ENCODE results near the gene LMNA.

The LMNA gene

DNA sequence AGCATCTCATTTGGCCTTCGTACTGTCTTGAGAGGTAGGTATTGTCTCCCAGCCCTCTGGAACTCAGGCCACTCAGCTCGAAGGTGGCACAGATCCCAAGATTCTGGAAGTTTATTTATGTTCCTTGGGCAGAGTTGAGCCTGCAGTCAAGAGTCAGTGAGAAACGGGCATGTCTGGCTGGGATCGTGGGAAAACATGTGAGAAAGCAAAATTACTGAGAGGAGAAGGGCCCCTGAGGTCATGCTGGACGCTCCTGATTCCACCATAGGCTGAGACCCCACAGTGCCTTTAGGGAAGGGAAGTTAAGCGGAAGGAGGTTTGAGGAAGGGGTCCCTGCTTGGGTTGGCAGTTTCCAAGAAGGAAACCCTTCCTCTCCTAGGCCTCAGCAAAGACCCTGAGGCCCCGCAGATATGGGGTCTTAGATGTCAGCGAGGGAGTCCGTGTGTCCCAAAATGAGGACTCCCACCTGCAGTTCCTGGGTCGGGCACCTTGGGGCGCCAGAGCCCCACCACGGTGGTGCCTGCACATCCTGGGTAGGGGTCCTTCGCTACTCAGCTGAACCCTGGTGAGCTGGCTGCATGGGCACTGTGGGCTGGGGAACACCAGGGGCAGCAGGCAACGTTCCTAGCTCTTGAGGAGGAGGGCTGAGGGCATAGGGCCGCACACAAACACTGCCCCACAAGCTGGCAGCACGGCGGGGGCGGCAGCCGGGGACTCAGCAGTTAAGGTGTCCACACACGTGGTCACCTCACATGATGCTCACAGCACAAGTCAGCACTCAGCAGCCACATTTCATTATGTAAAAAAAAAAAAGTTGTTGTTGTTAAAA, 26.6 kb downstream of the LMNA start:
- DNase-seq (ENCODE audit: low spot score), result no peak

DNA sequence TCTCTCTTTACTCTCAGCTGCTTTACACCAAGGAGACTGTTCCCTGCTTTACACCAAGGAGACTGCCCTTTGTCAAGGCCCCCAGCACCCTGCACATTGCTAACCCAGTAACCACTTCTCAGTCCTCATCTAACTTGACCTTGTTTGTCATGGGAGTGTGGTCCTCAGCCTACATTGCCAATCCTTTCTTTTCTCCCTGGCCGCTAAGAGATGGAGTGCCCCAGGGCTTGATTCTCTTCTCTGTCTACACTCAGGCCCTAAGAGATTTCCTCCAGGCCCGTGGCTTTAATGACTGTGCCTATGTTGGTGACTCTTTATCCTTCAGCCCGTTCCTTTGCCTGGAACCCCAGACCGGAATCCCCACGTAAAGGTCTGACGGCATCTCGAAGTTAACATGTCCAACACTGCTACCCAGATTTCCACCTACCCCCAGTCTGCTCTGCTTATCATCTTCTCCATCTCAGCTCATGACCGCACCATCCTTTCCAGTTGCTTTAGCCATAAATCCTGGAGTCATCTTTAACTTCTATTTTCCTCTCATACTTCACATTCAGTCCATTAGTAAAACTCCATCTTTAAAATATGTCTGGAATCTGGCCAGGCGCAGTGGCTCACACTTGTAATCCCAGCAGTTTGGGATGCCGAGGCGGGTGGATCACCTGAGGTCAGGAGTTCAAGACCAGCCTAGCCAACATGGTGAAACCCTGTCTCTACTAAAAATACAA, 29.4 kb downstream of the LMNA start:
- no peak for DNase-seq (ENCODE audit: low spot score)

DNA sequence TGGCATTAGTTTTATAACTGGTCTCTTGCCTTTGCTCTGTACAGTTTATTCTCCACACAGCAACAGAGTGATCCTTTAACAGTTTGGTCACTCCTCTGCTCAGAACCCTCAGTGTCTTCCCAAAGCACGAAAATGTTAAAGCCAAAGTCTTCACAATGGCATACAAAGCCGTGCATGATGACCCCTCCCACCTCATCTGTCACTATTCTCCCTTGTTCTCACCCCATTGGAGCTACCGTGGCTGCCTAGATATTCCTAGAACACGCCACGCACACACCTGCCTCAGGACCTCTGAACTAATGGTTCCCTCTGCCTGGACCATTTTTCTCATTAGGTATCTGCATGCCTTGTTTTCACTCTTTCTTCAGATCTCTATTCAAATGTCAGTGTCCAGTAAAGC, 30.2 kb downstream of the LMNA start:
- no peak for DNase-seq (ENCODE audit: low spot score)

GRCh38 chr1:156145650-156146019, 31.1 kb downstream of the LMNA start:
- no peak for DNase-seq (ENCODE audit: low spot score)

- peak; percentile 71 for DNase-seq (ENCODE audit: low spot score)
Measured at GRCh38 chr1:156146020-156146768, 31.7 kb downstream of the LMNA start.

- no peak for DNase-seq (ENCODE audit: low spot score)
Measured at GRCh38 chr1:156146769-156147405, 32.4 kb downstream of the LMNA start.

GRCh38 chr1:156148216-156148615, 33.7 kb downstream of the LMNA start:
- no peak for DNase-seq (ENCODE audit: low spot score)

- DNase-seq (ENCODE audit: low spot score), result no peak
Measured at GRCh38 chr1:156149374-156150332, 35.1 kb downstream of the LMNA start.

- DNase-seq (ENCODE audit: low spot score), result no peak
Measured at GRCh38 chr1:156150333-156151011, 36.0 kb downstream of the LMNA start.

DNA sequence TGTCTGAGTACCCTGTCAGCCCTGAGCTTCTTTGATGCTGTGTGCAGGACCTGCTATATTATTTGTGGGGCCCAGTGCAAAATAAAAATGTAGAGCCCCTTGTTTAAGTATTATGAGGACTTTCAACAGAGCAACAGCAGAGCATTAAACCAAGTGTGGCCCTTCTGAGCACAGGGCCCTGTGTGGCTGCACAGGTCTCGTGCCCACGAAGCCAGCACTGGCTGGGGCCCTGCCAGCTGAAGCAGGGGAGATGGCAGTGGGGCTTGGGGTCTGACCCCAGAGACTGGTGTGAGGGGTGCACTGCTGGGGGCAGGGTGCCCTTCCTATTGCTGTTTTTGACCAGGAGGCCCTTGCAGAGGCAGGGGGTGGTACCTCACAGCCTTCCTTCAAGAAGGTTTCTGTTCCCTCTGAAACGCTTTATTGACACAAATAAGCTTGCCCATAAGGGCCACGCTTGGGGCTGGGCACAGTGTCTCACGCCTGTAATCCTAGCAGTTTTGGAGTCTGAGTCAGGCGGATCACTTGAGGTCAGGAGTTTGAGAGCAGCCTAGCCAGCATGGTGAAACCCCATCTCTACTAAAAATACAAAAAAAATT, 36.7 kb downstream of the LMNA start:
- DNase-seq (ENCODE audit: low spot score), result no peak

GRCh38 chr1:156152628-156153027, 38.1 kb downstream of the LMNA start:
- DNase-seq (ENCODE audit: low spot score), result no peak

- DNase-seq (ENCODE audit: low spot score), result no peak
Measured at GRCh38 chr1:156153362-156153761, 38.9 kb downstream of the LMNA start, which contains the start of gene SEMA4A. SEMA4A (plus strand) TSS chr1:156153585; CDS start chr1:156154579, 994 bp downstream.

DNA sequence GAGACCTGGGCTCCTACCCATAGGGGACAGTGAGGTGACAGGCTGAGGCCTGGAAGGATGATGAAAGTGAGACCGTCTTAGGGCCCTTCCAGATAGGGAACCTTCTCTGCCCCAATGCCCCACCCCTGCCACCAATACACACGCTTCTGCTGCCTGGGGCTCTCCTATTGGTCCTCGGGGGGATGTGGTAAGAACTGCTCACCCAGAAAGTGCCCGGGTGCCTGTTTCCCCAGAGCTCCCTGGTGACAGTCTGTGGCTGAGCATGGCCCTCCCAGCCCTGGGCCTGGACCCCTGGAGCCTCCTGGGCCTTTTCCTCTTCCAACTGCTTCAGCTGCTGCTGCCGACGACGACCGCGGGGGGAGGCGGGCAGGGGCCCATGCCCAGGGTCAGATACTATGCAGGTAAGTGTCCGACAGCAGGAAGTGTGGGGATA, 39.8 kb downstream of the LMNA start:
- no peak for DNase-seq (ENCODE audit: low spot score)

GRCh38 chr1:156155756-156156510, 41.4 kb downstream of the LMNA start:
- no peak for DNase-seq (ENCODE audit: low spot score)

GRCh38 chr1:156157506-156157905, 43.0 kb downstream of the LMNA start:
- DNase-seq (ENCODE audit: low spot score), result no peak

- DNase-seq (ENCODE audit: low spot score), result no peak
Measured at GRCh38 chr1:156157966-156158365, 43.5 kb downstream of the LMNA start.

GRCh38 chr1:156160000-156160742, 45.7 kb downstream of the LMNA start:
- no peak for DNase-seq (ENCODE audit: low spot score)

- DNase-seq (ENCODE audit: low spot score), result peak; percentile 64
Measured at GRCh38 chr1:156160743-156161171, 46.2 kb downstream of the LMNA start.

All from CD4-positive, alpha-beta T cell treated with Interleukin-6 at 100 ng/mL for 8 hours (primary cell).